Heart right ventricle (tissue), 16 donors: ENCODE data around the gene LRRTM2. TPM values are rescaled to one million over a fixed set of nuclear protein-coding genes. Genes with fewer than 3 reads are reported as not detected.
"Not testable (repeated sequence)": the region's sequence is repeated elsewhere in the genome, so short reads cannot be mapped to it uniquely, and the experiment has no call there.

Source experiments
- ATAC-seq, 8 donors: fragments of 200-7000 bp; cut with Tn5 transposase; one replicate each; pipeline ENCODE4 v1.9.1; 2020; ENCODE audit warnings: mild to moderate bottlenecking in 8 of 8, moderate library complexity in 8 of 8, moderate number of reproducible peaks in 1 of 8
- DNase-seq, 2 donors: peaks; one replicate each; pipeline ENCODE4 v3.0.0-alpha.2; 2020
- H3K27ac ChIP-seq, 10 donors: fragments of 200-600 bp; sonication (generic) in 2 of 10; one replicate each; pipeline versions ENCODE4 v1.5.0 to v1.8.0; 2020 to 2022; ENCODE audit warnings: mild to moderate bottlenecking in 3 of 10
- H3K27me3 ChIP-seq, 7 donors: fragments of 200-600 bp; one replicate each; pipeline ENCODE4 v1.8.0; 2021 to 2022; ENCODE audit warnings: mild to moderate bottlenecking in 2 of 7
- H3K36me3 ChIP-seq, 9 donors: fragments of 200-600 bp; sonication (generic) in 1 of 9; one replicate each; pipeline versions ENCODE4 v1.5.0 to v1.8.0; 2020 to 2022; ENCODE audit warnings: mild to moderate bottlenecking in 2 of 9
- H3K4me1 ChIP-seq, 9 donors: fragments of 200-600 bp; sonication (generic) in 1 of 9; one replicate each; pipeline versions ENCODE4 v1.5.0 to v1.8.0; 2020 to 2022; ENCODE audit warnings: mild to moderate bottlenecking in 4 of 9
- H3K4me3 ChIP-seq, 10 donors: fragments of 200-600 bp; sonication (generic) in 2 of 10; one replicate each; pipeline versions ENCODE4 v1.5.0 to v1.8.0; 2020 to 2022; ENCODE audit warnings: mild to moderate bottlenecking in 7 of 10, moderate library complexity in 2 of 10
- H3K9me3 ChIP-seq, 11 donors: fragments of 200-600 bp in 10 of 11; sonication (generic) in 2 of 11; one replicate each; pipeline versions ENCODE4 v1.5.0 to v1.8.0; 2013 to 2022; ENCODE audit warnings: mild to moderate bottlenecking in 2 of 11, control low read depth in 1 of 11, moderate library complexity in 1 of 11
- WGBS, 2 donors: extraction: QIAGEN DNeasy Blood & Tissue Kit; methylation state at CpG; one replicate each; pipeline ENCODE4 v1.1.7; 2013; ENCODE audit warnings: inconsistent platforms in 1 of 2; 5-methylcytosine and 5-hydroxymethylcytosine counted together
- intact Hi-C, 10 donors: fragments of 100-400 bp; cut with DNase I; formaldehyde crosslinking; loops; one replicate each; pipeline versions ENCODE4 v1.11.1 to v1.14.2; 2022
- polyA plus RNA-seq, 2 donors: library from polyadenylated mRNA; stranded (reverse); fragments of 200-250 nt; gene quantifications; one replicate each; pipeline ENCODE4 v1.2.3, GENCODE V29; 2013
- total RNA-seq, 10 donors: library from RNA; stranded (reverse); fragmentation: NEBNext Ultra II Directional in 3 of 10; extraction: Animal tissue kit (Norgen Biotek cat#: 25700) in 3 of 10; gene quantifications; one replicate each; pipeline versions ENCODE4 v1.2.1 to v1.2.4, GENCODE V29; 2021 to 2023
- TF ChIP-seq, protein P1 (sequence below), 9 donors: fragments of 200-600 bp; sonication (generic) in 2 of 9; IDR thresholded peaks; one replicate each; pipeline versions ENCODE4 v1.5.0 to v1.8.0; 2021 to 2022; ENCODE audit warnings: antibody characterized with exemption in 9 of 9, mild to moderate bottlenecking in 5 of 9, moderate library complexity in 1 of 9
- donor health status: Arrhythmogenic right ventricular cardiomyopathy.
- donor health status: ischemic (EF 13 %, LVEDD 7.1; RV severe dilation, severe dysfunction).
- donor health status: healthy with polysubstance abuse.
- donor health status: DM: no; HTN: yes; CAD: no.
- donor health status: DM: no; HTN: no; CAD: no.
- donor health status: ischemic (EF 25% LVEDD 6.9; RV normal size, moderate dysfunction).
- donor health status: ischemic (EF 25% LVEDD 5.7; RV mildly dilated, moderate dysfunction).
- donor health status: healthy.
- donor health status: DM: yes; HTN: yes; CAD: no.
- donor health status: Ischemic cardiomyopathy.
- donor health status: ischemic (EF 35%, LVEDD 5.7; RV mildly dilated, moderate dysfunction).
- donor health status: nonischemic (EF 11% LVEDD 7.7; RV severe dilation, severe dysfunction).
- donor health status: DM: yes; HTN: yes; CAD: no.
- donor health status: PGD.
- donor health status: ischemic (EF 29% LVEDD 5.4; RV normal size, mild dysfunction).
- donor health status: nonischemic (EF 23%, LVEDD 6.1; RV moderate dilation, normal function).

Gene LRRTM2
- total and polyA plus RNA-seq, 12 donors: 0.04 to 0.49 (median 0.09) TPM; not detected in 6

DNA sequence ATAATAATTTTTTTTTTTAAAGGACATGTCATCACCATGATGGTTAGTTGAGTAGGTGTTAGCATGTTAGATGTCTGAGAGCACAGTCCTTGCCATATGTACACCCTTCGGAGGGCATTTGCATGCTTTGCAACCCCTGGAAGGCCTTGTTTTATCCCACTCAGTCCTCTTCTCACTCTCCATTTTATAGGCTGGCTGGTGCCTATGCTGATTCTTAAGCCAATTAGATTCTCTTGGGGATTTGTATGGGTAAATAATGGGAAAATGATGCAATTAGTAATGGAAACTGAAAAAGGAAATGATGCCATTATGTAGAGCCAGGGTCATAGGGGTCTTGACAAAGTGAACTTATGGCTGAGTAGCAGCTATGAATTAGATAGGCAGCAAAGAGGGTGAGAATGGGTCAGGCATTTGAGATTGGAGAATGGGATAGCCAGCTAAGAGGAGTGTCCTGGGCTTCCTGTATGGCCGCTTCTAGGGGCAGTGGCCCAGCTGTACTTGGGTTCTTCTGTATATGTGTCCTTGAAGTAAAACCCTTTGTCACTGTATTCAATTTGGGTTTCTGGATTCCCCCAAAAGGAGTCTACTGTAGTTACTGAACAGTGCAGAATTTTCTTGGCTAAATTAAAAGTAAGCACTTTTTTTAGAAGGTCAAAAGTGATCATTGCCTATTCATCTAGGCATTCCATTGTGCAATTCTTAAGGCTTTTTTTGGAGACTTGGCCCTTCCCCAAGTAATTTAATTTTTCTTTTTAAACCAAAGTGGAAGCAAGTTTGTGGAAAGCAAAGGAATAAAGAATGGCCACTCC lies 31.6 kb downstream of the LRRTM2 start:
- peak overlapping the region in 2 of 10 donors; percentile 1 to 41 for H3K27ac ChIP-seq
- no peaks in the 10 kb centered on the region for H3K27me3 ChIP-seq
- peaks cover 15 to 82% (median 61%) of the 10 kb centered on the region in 9 donors for H3K4me1 ChIP-seq
- no peaks in the 10 kb centered on the region for H3K9me3 ChIP-seq
- H3K36me3 ChIP-seq: peaks cover 0 to 11% (median 0%) of the 10 kb centered on the region in 9 donors
- TF ChIP-seq, protein P1, sequence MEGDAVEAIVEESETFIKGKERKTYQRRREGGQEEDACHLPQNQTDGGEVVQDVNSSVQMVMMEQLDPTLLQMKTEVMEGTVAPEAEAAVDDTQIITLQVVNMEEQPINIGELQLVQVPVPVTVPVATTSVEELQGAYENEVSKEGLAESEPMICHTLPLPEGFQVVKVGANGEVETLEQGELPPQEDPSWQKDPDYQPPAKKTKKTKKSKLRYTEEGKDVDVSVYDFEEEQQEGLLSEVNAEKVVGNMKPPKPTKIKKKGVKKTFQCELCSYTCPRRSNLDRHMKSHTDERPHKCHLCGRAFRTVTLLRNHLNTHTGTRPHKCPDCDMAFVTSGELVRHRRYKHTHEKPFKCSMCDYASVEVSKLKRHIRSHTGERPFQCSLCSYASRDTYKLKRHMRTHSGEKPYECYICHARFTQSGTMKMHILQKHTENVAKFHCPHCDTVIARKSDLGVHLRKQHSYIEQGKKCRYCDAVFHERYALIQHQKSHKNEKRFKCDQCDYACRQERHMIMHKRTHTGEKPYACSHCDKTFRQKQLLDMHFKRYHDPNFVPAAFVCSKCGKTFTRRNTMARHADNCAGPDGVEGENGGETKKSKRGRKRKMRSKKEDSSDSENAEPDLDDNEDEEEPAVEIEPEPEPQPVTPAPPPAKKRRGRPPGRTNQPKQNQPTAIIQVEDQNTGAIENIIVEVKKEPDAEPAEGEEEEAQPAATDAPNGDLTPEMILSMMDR (IDR thresholded peaks at IDR 0.05): no peak
- DNase-seq (no peak), ATAC-seq (peak in 5 of 8 donors; percentile 9 to 40 (median 34))
- 90 to 96% methylated on average over 2 of the region's 2 CpGs for WGBS, 2 donors
- intact Hi-C loops: no loop called here
- no peak overlapping the region for H3K4me3 ChIP-seq

DNA sequence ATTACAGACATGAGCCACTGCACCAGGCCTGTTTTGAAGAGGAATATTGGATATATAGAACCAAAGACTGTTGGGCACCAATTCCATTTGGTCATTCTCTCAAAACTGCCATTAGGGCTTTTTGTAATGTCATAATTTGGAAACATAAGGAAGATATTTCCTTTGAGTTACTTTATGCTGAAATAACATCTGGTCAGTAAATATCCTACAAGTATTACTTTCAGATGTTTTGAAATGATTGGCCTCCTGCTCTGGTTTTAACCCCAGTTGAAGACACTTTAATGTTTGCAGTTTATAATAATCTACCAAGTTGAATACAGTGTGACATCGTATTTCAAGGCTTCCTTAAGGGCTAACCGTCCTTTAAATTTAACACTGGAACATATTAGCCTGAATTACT lies 33.6 kb downstream of the LRRTM2 start:
- H3K36me3 ChIP-seq: peaks cover 0 to 11% (median 0%) of the 10 kb centered on the region in 9 donors
- no peak overlapping the region for H3K4me3 ChIP-seq
- WGBS, 2 donors: 92 to 93% methylated on average over 2 of the region's 2 CpGs
- TF ChIP-seq, protein P1 (IDR thresholded peaks at IDR 0.05): no peak
- intact Hi-C loops: no loop called here
- no peak for ATAC-seq
- no peaks in the 10 kb centered on the region for H3K9me3 ChIP-seq
- H3K4me1 ChIP-seq: peaks cover 15 to 73% (median 53%) of the 10 kb centered on the region in 9 donors
- DNase-seq: no peak
- H3K27ac ChIP-seq: no peak overlapping the region
- no peaks in the 10 kb centered on the region for H3K27me3 ChIP-seq

DNA sequence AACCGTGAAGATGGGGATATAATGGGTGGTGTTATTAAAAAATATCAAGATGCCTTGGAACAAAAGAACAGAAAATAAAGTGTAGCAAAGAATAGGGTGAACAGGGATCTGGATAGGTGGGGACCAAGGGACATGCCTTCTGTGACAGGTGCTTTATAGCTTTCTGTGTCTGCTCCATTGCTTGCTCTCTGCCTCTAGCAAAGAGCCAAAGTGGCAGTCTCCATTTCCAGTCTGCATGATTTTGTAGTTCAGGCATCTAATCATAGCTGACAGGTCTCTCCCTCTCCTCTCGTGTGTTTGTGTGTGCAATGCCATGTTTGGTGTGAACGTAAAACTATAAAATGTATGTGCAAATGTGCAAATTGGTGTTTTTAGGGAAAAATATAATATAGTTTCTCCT lies 35.0 kb downstream of the LRRTM2 start:
- peak overlapping the region in 1 of 10 donors; percentile 23 for H3K27ac ChIP-seq
- H3K27me3 ChIP-seq: no peaks in the 10 kb centered on the region
- DNase-seq (no peak), ATAC-seq (peak in 1 of 8 donors; percentile 41)
- TF ChIP-seq, protein P1 (IDR thresholded peaks at IDR 0.05): no peak
- H3K4me1 ChIP-seq: peaks cover 12 to 69% (median 50%) of the 10 kb centered on the region in 9 donors
- no peaks in the 10 kb centered on the region for H3K9me3 ChIP-seq
- H3K36me3 ChIP-seq: peaks cover 0 to 11% (median 0%) of the 10 kb centered on the region in 9 donors
- H3K4me3 ChIP-seq: no peak overlapping the region
- WGBS, 2 donors: 67 to 74% methylated on average over 3 of the region's 3 CpGs
- intact Hi-C loops: no loop called here

DNA sequence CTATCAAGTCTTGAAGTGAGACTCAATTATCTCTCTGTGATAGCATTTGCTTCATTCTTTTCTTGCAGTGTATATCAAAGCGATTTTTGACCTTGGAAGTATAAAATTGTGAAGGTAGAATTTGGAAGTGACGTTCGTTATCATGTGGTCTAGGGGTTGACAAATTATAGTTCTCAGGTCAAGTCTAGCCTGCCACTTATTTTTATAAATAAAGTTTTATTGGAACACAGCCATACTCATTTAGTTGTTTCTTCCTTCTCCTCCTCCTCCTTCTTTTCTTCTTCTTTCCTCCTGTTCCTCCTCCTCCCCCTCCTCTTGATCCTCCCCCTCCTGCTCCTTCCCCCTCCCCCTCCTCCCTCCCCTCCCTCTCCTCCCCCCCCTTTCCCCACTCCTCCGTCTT lies 38.0 kb downstream of the LRRTM2 start:
- peaks cover 0 to 11% (median 0%) of the 10 kb centered on the region in 9 donors for H3K36me3 ChIP-seq
- no peak overlapping the region for H3K27ac ChIP-seq
- no peak for DNase-seq
- H3K4me1 ChIP-seq: peaks cover 0 to 67% (median 28%) of the 10 kb centered on the region in 9 donors
- TF ChIP-seq, protein P1 (IDR thresholded peaks at IDR 0.05): no peak
- intact Hi-C loops: no loop called here
- no peaks in the 10 kb centered on the region for H3K9me3 ChIP-seq
- ATAC-seq: no peak
- no peak overlapping the region for H3K4me3 ChIP-seq
- no peaks in the 10 kb centered on the region for H3K27me3 ChIP-seq
- 91 to 94% methylated on average over 4 of the region's 4 CpGs for WGBS, 2 donors

DNA sequence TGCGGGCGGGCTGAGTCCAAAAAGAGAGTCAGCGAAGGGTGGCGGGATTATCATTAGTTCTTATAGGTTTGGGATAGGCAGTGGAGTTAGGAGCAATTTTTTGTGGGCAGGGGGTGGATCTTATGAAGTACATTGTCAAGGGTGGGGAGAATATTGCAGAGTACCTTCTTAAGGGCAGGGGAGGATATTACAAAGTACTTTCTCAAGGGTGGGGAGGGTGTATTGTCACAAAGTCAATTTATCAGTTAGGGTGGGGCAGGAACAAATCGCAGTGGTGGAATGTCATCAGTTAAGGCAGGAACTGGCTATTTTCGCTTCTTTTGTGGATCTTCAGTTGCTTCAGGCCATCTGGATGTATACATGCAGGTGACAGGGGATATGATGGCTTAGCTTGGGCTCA lies 40.3 kb downstream of the LRRTM2 start:
- DNase-seq, ATAC-seq, H3K4me3 ChIP-seq, H3K27ac ChIP-seq, intact Hi-C loops, H3K9me3 ChIP-seq, H3K27me3 ChIP-seq: not testable (repeated sequence)
- 84 to 85% methylated on average over 6 of the region's 6 CpGs for WGBS, 2 donors
- H3K4me1 ChIP-seq: peaks cover 0 to 64% (median 24%) of the 10 kb centered on the region in 9 donors
- peaks cover 0 to 14% (median 0%) of the 10 kb centered on the region in 9 donors for H3K36me3 ChIP-seq
